H1 (cell line): Measurements from ENCODE around the gene RSAD1. TPM values are rescaled to one million over a fixed set of nuclear protein-coding genes. Genes with fewer than 3 reads are reported as not detected.

ENCODE experiments used
- POLR2AphosphoS5 ChIP-seq: IDR thresholded peaks from 2 replicates; pipeline ENCODE4 v1.6.1; 2011; ENCODE audit warnings: low read depth, low read length
- RFX5 ChIP-seq: IDR thresholded peaks from 2 replicates; pipeline ENCODE4 v1.6.1; 2011; ENCODE audit warnings: low read depth, low read length, improper control_type of control experiment, borderline replicate concordance
- RXRA ChIP-seq: IDR thresholded peaks from 2 replicates; pipeline ENCODE4 v1.6.1; 2011; ENCODE audit warnings: low read depth, mild to moderate bottlenecking, low read length, moderate library complexity; ENCODE audit not compliant: insufficient read depth
- SRF ChIP-seq: IDR thresholded peaks from 2 replicates; pipeline ENCODE4 v1.6.1; 2011; ENCODE audit warnings: mild to moderate bottlenecking, low read depth, low read length, moderate library complexity
- TEAD4 ChIP-seq: IDR thresholded peaks from 2 replicates; pipeline ENCODE4 v1.6.1; 2012; ENCODE audit warnings: low read depth, low read length, inconsistent platforms, mixed read lengths
- USF2 ChIP-seq: IDR thresholded peaks from 2 replicates; pipeline ENCODE4 v1.6.1; 2011; ENCODE audit warnings: low read length, improper control_type of control experiment
- polyA plus RNA-seq, 7 experiments: library from polyadenylated mRNA; depleted of rRNA in 3 of 7; stranded (reverse) in 5 of 7; unstranded in 2 of 7; fragments of >200 nt in 5 of 7; fragments of 200-250 nt in 2 of 7; gene quantifications; 1 replicate in 5 of 7; 2 replicates in 1 of 7; 4 replicates in 1 of 7; pipeline versions ENCODE4 v1.2.1 to v1.2.3, GENCODE V29; 2011 to 2013; ENCODE audit warnings: missing spikeins in 2 of 7, mixed read lengths in 2 of 7
- total RNA-seq: library from RNA; stranded (reverse); fragmentation: NEBNext Ultra II Directional; extraction: Animal tissue kit (Norgen Biotek cat#: 25700); gene quantifications from 2 replicates; pipeline ENCODE4 v1.2.1, GENCODE V29; 2021

The RSAD1 gene
- total and polyA plus RNA-seq, 2 of the 8 experiments (the other 6 are each of a cell fraction or from before 2014, with no cell fraction given) = 17.9 to 33.5 TPM

- TF ChIP-seq USF2 (no peak), TEAD4 (no peak), RXRA (no peak), SRF (no peak), POLR2AphosphoS5 (no peak), RFX5 (no peak)
Measured at GRCh38 chr17:50511058-50511457, 32.4 kb downstream of the RSAD1 start (continued).
